Measurements from ENCODE around the gene SYT15.
"Not testable (repeated sequence)": the region's sequence is repeated elsewhere in the genome, so short reads cannot be mapped to it uniquely, and the experiment has no call there.

Gene SYT15

DNA sequence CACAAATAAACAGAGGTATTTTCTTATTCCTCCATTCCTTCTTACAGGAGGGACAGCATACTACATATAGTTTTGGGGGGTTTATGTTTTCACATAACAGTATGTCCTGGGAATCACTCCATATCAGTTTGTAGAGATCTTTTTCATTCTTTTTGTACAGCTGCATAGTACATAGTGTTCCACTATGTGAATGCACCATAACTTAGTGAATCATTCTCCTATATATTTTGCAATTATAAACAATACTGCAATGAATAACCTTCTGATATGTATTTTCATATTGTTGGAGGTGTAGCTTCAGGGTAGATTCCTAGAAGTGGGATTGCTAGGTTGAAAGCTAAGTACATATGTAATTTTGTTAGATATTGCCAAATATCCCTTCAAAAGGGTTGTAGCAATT is 61.1 kb downstream of the SYT15 start:
- H2AFZ ChIP-seq (ENCODE audit: low read length, unreplicated experiment): peak overlapping the region; percentile 25
- H3K27me3 ChIP-seq (ENCODE audit: insufficient read depth, low read length); H3K27ac ChIP-seq (ENCODE audit: low read depth, low read length); H3K4me1 ChIP-seq (ENCODE audit: control insufficient read depth, insufficient read depth, low read length, unreplicated experiment); H3K36me3 ChIP-seq (ENCODE audit: insufficient read depth, low read length); H3K79me2 ChIP-seq (ENCODE audit: control insufficient read depth, insufficient read depth, low read length, unreplicated experiment); H3K4me3 ChIP-seq (ENCODE audit: low read depth, low read length): not testable (repeated sequence)

Data from ACC112 (cell line).